Middle frontal gyrus (tissue), 1 donor: ENCODE data around the gene ATRN.
"Not testable (repeated sequence)": the region's sequence is repeated elsewhere in the genome, so short reads cannot be mapped to it uniquely, and the experiment has no call there.

Experiments
- DNase-seq: peaks from one replicate; pipeline ENCODE4 v3.0.0-alpha.2; 2015; ENCODE audit warnings: low spot score; ENCODE audit errors: extremely low spot score

Gene ATRN

DNA sequence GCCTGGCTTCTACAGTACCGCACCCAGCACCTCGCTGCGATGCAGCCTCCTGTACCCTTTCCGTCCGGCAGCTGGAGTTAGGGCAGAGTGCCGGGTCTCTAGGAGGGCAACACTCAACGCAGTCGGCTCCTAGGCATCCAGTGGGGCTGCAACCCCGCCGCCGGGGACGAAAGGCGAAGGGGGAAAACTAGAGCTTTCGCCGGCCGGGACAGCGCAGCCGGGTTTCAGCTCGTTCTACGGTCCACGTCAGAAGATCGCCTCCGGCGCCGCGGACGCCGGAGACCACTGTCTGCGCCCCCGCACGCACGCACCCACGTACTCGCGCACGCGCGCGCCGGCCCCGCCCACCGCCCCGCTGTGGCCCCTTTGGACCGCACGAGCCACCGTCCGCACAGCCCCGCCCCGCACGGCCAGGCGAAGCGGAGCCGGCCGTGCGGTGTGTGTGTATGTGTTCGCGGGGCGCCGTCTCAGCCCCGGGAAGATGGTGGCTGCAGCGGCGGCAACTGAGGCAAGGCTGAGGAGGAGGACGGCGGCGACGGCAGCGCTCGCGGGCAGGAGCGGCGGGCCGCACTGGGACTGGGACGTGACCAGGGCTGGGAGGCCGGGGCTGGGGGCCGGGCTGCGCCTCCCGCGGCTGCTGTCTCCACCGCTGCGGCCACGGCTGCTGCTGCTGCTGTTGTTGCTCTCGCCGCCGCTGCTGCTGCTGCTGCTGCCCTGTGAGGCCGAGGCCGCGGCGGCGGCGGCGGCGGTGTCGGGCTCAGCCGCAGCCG lies at the start of gene ATRN:
ATRN (plus strand) TSS at position 392 of the 770 bp plus-strand sequence; CDS start at position 482, 90 bp downstream.
- DNase-seq, result peak; percentile 80

DNA sequence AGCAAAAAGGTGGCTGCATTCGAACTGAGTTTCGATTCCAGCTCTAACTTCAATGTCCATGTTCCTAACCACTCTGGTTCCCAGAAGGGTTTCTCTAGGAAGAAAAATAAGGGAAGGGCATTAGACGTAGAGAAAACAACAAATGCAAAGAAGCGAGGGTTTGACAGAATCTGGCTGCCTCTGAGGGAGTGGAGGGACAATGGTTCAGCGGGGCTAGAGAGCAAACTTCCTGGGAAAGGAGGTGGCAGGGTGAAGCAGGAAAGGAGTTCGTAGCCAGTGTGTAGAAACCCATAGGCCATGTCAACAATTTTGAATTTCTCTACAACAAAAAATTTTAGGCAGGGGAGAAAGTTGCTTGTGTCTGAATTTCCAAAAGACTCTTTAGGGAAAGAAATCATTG lies 48.8 kb upstream of the ATRN start:
- DNase-seq, result no peak

DNA sequence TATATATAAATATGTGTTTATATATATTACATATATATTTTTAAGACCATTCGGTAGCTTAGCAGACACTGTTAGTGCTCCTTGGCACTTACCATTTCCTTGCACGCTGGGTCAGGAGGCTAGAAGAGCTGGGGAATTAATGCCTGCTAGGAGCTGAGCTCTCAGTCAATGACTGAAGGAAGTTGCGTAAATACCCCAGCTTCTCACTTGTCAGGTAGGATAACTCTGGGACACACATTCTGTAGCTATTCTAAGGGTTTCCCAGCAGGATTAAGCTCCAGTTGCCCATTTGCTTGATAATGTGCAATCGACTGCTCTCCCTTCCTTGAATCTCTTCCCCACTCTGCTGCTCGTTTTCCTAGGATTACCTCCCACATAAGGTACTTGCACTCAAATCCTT lies 47.7 kb upstream of the ATRN start:
- no peak for DNase-seq

DNA sequence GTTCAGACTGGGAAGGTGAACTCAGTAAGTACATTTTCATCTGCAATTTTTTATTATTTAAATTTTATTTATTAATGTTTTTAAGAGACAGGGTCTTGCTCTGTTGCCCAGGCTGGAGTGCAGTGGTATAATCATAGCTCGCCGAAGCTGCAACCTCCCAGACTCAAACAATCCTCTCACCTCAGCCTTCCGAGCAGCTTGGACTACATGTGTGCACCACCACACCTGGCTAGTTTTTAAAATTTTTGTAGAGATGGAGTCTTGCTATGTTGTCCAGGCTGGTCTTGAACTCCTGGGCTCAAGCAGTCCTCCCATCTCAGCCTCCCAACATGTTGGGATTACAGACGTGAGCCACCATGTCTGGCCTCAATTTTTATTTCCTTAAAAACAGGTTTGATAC lies 44.1 kb upstream of the ATRN start:
- not testable (repeated sequence) for DNase-seq

DNA sequence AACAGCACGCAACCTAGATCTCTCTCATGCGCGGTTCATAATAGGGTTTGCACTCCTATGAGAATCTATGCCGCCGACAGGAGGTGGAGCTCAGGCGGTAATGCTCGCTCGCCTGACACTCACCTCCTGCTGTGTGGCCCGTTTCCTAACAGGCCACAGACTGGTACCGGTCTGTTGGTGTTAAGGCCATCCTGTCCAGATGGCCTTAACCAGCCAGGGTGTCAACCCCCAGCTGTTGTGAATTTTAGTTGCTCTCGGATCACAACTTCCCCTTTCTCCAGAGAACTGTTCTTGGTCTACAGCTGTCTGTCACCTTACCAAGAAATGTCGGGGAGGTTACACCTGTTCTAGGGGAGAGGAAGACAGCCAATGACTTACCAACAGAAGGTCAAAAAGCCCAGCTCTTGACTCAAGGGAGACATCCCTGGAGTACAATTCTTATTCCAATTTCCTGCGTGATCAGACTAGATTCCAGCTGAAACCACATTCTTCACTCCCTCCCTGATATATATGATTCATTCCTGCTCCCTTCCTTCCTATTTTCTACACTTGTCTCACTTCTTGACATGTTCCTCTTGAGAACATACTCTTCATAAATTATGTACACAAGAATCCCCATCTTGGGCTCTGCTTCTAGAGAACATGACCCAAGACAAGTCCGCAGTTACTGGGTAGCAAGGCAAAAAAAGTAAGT lies 40.3 kb upstream of the ATRN start:
- no peak for DNase-seq

DNA sequence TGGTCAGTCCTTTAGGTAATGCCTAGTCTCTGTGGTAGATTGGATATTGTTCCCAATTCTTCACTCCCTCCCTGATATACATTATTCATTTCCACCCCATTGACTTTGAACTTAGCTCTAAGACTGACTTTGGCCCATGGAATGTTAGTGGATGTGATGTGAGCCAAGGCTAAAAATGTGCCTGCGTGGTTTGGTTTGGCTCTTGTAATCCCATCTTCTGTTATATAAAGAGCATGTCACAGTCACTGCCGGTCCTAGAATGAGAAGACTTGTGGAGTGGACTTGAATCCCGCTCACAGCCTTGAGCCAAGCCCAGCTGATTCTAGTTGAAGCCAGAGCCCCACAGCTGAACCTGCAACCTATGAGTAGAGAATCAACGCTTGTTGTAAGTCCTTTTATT lies 39.7 kb upstream of the ATRN start:
- DNase-seq, result no peak

DNA sequence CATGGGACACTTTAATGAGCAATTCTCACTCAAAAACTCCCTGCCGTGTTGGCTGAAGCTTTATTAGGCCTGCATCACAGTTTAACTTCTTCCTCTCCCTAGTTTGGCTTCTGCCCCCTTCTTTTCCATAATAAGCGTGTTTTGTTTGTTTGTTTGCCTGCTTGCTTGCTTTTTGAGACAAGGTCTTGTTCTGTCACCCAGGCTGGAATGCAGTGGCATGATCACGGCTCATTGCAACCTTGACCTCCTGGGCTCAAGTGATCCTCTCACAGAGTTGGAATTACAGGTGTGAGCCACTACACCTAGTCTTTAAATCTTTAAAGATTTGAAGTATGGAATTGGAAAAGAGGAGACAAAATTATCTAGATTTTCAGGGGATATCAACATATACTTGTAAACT lies 38.0 kb upstream of the ATRN start:
- no peak for DNase-seq

DNA sequence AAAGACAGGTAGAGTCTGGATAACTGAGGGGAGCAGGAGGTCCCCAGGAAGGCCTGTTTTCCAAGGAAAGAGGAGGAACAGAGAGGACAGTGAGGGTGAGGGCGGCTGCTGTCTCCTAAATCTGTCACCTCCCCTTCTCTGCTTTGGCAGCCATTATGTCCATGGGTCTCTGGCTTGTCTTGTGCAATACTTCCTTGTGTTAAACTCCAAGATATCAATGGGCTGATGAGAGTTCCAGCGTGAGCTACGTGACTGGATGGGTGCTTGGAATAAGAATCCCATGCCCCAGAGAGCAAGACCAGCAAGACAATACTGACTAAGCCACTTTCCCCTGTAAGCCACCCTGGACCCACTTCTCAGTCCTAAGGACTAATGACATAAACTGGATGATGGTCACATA lies 37.1 kb upstream of the ATRN start:
- no peak for DNase-seq

DNA sequence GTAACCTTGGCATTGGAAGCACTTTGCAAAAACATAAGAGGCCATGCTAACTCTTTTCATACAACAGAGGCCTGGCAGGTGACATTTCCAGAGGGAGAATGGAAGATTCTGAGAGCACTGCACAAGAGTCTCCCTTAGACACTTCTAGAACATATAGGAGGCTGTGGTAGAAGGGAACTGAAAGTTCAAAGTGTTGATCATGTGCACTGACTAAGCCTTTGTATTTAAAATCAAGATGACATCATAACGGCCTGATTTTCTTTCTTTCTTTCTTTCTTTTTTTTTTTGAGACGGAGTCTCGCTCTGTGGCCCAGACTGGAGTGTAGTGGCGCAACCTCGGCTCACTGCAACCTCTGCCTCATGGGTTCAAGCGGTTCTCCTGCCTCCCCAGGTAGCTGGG lies 36.6 kb upstream of the ATRN start:
- no peak for DNase-seq

DNA sequence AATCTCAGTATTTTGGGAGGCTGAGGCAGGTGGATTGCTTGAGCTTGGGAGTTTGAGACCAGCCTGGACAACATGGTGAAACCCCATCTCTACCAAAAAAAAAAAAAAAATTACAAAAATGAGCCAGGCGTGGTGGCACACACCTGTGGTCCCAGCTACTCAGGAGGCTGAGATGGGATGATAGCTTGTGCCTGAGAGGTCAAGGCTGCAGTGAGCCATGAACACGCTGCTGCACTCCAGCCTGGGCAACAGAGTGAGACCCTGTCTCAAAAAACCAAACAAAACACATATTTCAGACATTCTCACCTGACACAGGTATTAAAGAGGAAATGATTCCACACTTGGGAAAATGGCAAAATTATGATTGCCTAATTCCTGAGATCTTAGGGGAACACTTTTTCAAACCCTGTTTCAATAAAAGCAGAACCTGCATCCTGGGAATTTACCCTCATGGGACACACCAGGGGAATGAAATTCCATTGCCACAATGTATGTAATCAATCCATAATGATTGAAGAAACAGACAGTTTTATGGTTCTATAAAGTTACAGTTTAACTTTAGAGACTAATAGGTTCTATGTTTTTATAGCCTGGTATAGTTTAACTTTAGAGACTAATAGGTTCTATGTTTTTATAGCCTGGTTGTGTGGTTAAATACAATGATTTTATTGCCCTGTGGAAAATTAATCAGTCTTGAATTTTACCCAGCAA lies 33.8 kb upstream of the ATRN start:
- no peak for DNase-seq

DNA sequence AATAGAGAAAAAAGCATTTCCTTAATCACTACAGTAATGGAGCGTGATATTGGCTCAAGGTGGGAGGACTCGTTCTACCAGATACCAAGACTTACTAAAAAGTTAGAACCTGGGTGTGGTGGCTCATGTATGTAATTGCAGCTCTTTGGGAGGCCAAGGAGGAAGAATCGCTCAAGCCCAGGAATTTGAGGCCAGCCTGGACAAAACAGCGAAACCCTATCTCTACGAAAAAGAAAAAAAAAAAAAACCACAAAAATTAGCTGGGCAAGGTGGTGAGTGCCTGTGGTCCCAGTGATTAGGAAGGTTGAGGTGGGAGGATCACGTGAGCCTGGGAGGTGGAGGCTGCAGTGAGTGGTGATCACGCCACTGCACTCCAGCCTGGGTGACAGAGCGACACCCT lies 24.0 kb upstream of the ATRN start:
- DNase-seq, result no peak

DNA sequence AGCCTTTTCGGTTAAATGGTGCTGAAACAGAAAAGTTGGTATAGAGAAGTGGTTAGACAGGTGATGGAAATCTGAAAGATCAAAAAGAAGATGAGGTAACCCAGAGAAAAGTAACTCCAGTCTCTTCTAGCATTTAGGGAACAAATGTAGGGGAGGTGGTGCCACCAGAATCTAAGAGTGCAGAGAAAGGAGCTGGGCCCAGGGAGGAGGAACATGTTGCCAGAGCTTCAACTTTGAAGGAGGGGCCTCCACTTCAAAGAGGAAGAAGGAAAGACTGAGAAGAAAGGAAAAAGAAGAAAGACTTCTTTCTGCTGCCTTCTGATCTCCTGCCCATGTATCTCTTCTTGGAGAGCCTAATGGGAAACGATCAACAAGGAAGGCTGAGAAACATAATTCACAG lies 23.5 kb upstream of the ATRN start:
- DNase-seq, result no peak

DNA sequence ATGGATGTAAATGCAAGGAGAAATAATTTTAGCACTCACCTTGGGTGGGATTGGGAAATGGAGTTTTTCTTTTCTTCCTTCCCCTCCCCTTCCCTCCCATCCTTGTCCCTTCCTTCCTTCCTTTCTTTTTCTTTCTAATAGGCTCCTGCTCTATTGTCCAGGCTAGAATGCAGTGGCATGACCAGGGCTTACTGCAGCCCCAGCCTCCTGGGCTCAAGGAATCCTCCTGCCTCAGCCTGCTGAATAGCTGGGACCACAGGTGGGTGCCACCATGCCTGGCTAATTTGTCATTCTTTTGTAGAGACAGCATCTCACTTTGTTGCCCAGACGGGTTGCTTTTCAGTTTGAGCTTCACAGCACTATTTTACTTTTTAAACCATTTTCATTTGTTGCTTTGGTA lies 21.5 kb upstream of the ATRN start:
- no peak for DNase-seq

DNA sequence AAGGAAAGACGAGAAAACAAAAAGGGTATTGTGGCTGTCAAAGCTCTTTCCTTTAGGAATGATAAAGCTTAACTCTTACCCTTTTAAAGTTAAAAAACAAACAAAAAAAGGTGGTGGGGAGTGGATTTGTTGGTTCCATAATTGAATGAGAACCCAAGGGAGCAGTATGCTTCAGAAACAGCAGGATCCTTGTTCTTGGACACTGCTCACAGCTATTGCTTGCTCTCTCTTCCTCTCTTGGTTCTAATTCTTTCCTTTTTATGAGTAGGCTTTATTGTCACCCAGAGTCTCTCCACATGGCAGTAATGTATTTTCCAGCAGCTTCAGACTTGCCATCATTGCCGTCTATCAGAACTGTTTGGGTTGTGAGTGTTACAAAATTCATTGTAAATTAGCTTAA lies 18.7 kb upstream of the ATRN start:
- DNase-seq, result no peak

DNA sequence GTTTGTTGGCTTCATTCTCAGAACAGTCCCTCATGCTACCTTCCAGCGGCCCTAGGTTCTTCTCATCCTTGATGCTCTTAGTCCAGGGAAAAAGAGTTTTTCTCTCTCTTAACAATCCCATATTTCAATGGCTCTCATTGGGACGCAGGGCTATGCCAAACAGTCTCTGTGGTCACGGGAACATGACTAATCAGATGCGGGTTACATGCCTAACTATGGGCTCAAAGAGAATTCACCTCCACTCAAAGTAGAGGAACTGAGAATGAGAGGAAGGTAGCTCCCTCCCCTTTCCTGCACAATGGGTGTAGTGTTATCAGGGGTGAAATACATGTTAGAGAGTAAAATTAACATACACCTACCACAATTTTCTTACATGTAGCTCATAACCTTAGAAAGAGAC lies 18.1 kb upstream of the ATRN start:
- DNase-seq, result no peak

DNA sequence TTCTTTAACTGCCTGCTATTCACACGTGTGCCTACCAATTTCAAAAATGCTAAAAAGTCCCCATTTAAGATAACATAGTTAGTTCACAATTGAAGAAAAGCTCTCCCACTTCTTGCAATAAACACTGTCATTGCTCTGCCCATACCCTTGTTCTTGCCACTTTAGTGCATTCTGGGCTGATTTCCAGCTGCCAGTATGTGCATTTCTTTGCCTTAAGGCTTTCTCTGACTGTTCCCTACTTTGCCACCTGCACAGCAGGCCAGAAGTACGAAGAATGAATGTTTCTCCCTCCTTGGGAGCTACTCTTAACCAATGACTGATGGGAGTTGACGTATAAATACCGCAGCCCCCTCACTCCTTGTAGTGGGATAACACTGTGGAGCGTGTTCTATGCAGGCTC lies 16.0 kb upstream of the ATRN start:
- no peak for DNase-seq

DNA sequence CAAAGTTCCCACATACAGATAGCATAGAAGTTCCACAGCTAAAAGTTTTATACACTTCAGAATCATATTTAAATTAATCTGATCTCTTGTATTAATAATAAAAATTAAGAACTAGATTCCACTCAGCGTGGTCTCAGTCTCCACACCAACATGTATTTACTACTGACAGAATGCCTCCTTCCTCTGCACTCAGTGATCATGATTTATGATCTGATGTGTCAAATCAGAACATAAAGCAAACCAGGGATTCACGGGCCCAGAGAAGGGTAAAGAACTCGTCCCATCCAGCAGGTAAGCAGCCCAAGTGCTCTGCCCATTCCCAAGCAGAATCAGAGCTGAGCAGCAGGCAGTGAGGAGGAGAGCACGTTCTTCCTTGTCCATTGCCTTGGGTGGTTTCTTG lies 14.2 kb upstream of the ATRN start:
- no peak for DNase-seq

DNA sequence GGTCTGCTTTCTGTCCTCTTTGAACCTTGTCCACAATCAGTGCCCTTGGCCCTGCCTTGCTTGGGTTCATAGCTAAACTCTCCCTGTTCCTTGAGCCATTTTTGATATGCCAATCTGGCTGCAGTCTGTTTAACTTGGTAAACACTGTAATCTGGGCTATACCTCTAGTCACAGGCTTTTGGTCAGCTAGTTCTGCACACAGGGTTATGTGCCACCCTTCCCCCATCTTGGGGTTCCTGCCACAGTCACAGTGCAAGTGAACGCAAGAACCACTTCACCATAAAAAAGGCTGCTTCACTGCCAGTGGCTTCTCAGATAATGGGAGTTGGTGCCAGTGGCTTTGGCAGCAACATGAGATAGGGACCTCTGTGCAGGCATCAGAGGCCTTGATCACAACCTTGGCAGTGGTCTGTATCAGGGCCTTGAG lies 10.9 kb upstream of the ATRN start:
- DNase-seq, result no peak

DNA sequence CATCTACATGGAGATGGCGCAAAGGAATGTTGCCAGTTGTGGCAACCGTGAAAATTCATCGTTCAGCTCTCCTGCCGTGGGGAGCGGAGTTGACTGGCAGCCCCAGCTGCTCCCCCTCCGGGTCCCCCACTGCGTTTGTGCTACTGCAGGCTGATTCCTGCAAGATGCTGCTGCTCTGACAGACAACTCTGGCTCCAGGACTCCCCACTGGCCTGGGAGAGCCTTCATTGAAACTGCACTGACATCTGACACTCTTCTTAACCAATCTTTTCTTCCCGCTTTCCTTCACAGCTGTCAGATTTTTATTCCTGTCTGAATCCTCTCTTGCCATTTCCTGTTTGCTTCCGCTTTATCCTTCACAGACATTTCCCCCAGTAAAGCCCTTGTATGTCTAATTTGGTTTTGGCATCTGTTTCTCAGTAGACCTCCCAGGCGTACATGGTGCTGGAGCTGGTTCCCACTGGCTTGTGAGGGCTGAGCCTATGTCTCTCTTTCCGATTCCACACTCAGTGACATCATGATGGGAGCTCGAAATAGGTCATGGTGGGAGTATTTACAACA lies 9.5 kb upstream of the ATRN start:
- no peak for DNase-seq

DNA sequence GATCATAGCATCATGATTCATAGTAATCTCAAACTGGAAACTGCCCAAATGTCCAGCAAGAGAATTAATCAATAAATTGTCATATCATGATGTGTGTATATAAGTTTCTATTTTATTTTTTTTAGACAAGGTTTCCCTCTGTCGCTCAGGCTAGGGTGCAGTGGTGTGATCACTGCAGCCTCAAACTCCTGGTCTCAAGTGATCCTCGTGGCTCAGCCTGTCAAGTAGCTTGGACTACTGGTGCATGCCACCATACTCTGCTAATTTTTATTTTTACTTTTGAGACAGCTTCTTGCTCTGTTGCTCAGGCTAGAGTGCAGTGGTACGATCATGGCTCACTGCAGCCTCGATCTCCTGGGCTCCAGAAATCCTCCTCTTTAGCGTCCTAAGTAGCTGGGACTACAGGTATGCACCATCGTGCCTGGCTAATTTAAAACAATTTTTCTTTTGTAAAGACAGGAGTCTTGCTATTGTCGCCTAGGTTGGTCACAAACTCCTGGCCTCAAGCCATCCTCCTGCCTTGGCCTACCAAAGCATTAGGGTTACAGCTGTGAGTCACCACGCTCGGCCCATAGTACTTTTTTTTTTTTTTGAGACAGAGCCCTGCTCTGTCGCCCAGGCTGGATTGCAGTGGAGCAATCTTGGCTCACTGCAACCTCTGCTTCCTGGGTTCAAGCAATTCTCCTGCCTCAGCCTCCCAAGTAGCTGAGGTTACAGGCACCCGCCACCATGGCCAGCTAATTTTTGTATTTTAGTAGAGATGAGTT lies 8.7 kb upstream of the ATRN start:
- DNase-seq, result no peak

DNA sequence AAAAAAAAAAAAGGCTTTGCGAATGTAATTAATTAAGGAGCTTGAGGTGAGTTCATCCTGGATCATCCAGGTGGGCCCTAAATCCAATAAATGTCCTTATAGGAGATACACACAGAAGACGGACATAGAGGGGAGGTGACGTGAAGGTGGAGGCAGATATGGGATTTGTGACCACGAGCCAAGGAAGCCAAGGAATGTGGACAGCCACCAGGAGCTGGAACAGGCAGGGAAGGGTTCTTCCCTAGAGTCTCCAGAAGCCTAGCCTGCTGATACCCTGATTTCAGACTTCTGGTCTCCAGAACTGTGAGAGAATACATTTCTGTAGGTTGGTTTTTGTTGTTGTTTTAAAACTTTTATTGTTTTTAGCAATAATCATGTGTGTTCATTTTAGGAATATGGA lies 6.7 kb upstream of the ATRN start:
- no peak for DNase-seq
